ENCODE measurements around the gene RAB31. TPM values are rescaled to one million over a fixed set of nuclear protein-coding genes. Genes with fewer than 3 reads are reported as not detected.

RAB31 gene
- total RNA-seq, 1 experiment from 2014 or later, result 64.3 TPM

GRCh38 chr18:9825571-9826073 is 117.5 kb downstream of the RAB31 start:
- no peak for DNase-seq (ENCODE audit: low spot score)
- in situ Hi-C loops (cut with HindIII; ENCODE audit: low sequenced_read_pairs), result no loop called here

GRCh38 chr18:9826685-9827084 is 118.6 kb downstream of the RAB31 start:
- DNase-seq (ENCODE audit: low spot score), result no peak
- in situ Hi-C loops (cut with HindIII; ENCODE audit: low sequenced_read_pairs), result no loop called here

- no peak for DNase-seq (ENCODE audit: low spot score)
- in situ Hi-C loops (cut with HindIII; ENCODE audit: low sequenced_read_pairs), result no loop called here
Observed at GRCh38 chr18:9827211-9827792, 119.2 kb downstream of the RAB31 start.

- in situ Hi-C loops (cut with HindIII; ENCODE audit: low sequenced_read_pairs), result no loop called here
- DNase-seq (ENCODE audit: low spot score), result no peak
Observed at GRCh38 chr18:9827793-9828505, 119.8 kb downstream of the RAB31 start.

GRCh38 chr18:9828506-9829396 is 120.7 kb downstream of the RAB31 start:
- no peak for DNase-seq (ENCODE audit: low spot score)
- in situ Hi-C loops (cut with HindIII; ENCODE audit: low sequenced_read_pairs), result no loop called here

- in situ Hi-C loops (cut with HindIII; ENCODE audit: low sequenced_read_pairs), result no loop called here
- DNase-seq (ENCODE audit: low spot score), result no peak
Observed at GRCh38 chr18:9829397-9829712, 121.3 kb downstream of the RAB31 start.

GRCh38 chr18:9831036-9831722 is 123.1 kb downstream of the RAB31 start:
- in situ Hi-C loops (cut with HindIII; ENCODE audit: low sequenced_read_pairs), result no loop called here
- DNase-seq (ENCODE audit: low spot score), result no peak

- in situ Hi-C loops (cut with HindIII; ENCODE audit: low sequenced_read_pairs), result no loop called here
- DNase-seq (ENCODE audit: low spot score), result no peak
Observed at GRCh38 chr18:9831723-9832199, 123.7 kb downstream of the RAB31 start.

GRCh38 chr18:9832871-9833270 is 124.8 kb downstream of the RAB31 start:
- in situ Hi-C loops (cut with HindIII; ENCODE audit: low sequenced_read_pairs), result no loop called here
- DNase-seq (ENCODE audit: low spot score), result no peak

- DNase-seq (ENCODE audit: low spot score), result no peak
- in situ Hi-C loops (cut with HindIII; ENCODE audit: low sequenced_read_pairs), result no loop called here
Observed at GRCh38 chr18:9834551-9834950, 126.5 kb downstream of the RAB31 start.

GRCh38 chr18:9835113-9835755 is 127.1 kb downstream of the RAB31 start:
- in situ Hi-C loops (cut with HindIII; ENCODE audit: low sequenced_read_pairs), result no loop called here
- DNase-seq (ENCODE audit: low spot score), result no peak

GRCh38 chr18:9835825-9836224 is 127.7 kb downstream of the RAB31 start:
- DNase-seq (ENCODE audit: low spot score), result no peak
- in situ Hi-C loops (cut with HindIII; ENCODE audit: low sequenced_read_pairs), result no loop called here

- DNase-seq (ENCODE audit: low spot score), result no peak
- in situ Hi-C loops (cut with HindIII; ENCODE audit: low sequenced_read_pairs), result no loop called here
Observed at GRCh38 chr18:9838144-9838877, 130.2 kb downstream of the RAB31 start.

GRCh38 chr18:9839211-9839610 is 131.1 kb downstream of the RAB31 start:
- DNase-seq (ENCODE audit: low spot score), result no peak
- in situ Hi-C loops (cut with HindIII; ENCODE audit: low sequenced_read_pairs), result no loop called here

- DNase-seq (ENCODE audit: low spot score), result no peak
- in situ Hi-C loops (cut with HindIII; ENCODE audit: low sequenced_read_pairs), result no loop called here
Observed at GRCh38 chr18:9839853-9840252, 131.8 kb downstream of the RAB31 start.

- in situ Hi-C loops (cut with HindIII; ENCODE audit: low sequenced_read_pairs), result no loop called here
- DNase-seq (ENCODE audit: low spot score), result no peak
Observed at GRCh38 chr18:9841752-9842151, 133.7 kb downstream of the RAB31 start.

GRCh38 chr18:9842448-9842847 is 134.3 kb downstream of the RAB31 start:
- DNase-seq (ENCODE audit: low spot score), result no peak
- in situ Hi-C loops (cut with HindIII; ENCODE audit: low sequenced_read_pairs), result no loop called here

GRCh38 chr18:9845256-9845655 is 137.2 kb downstream of the RAB31 start:
- in situ Hi-C loops (cut with HindIII; ENCODE audit: low sequenced_read_pairs), result no loop called here
- DNase-seq (ENCODE audit: low spot score), result no peak

Measured in G401 (cell line).